Astrocyte (in vitro differentiated cells and primary cell): ENCODE data around the gene NDUFS2. TPM values are rescaled to one million over a fixed set of nuclear protein-coding genes. Genes with fewer than 3 reads are reported as not detected.

Source experiments
- DNase-seq: peaks from one replicate; pipeline ENCODE4 v3.0.0-alpha.2; 2010; ENCODE audit warnings: low read depth
- FAIRE-seq: peaks from 2 replicates; lab custom pipeline; 2011; peaks lifted over from hg19 to GRCh38; lab: Jason Lieb, UNC
- H2AFZ ChIP-seq: 2 replicates; pipeline ENCODE4 v1.6.0; 2012; ENCODE audit warnings: low read depth, low read length, inconsistent platforms
- H3K27ac ChIP-seq: 2 replicates; pipeline ENCODE4 v1.5.1; 2011; ENCODE audit warnings: low read depth, low read length, inconsistent platforms
- H3K27me3 ChIP-seq: 2 replicates; pipeline ENCODE4 v1.6.0; 2011; ENCODE audit warnings: low read length, inconsistent platforms; ENCODE audit not compliant: insufficient read depth
- H3K36me3 ChIP-seq: 2 replicates; pipeline ENCODE4 v1.5.1; 2011; ENCODE audit warnings: low read length, inconsistent platforms; ENCODE audit not compliant: insufficient read depth
- H3K4me1 ChIP-seq: 2 replicates; pipeline ENCODE4 v1.5.1; 2011; ENCODE audit warnings: low read length, inconsistent platforms; ENCODE audit not compliant: insufficient read depth
- H3K4me2 ChIP-seq: 2 replicates; pipeline ENCODE4 v1.6.0; 2012; ENCODE audit warnings: low read length, inconsistent platforms
- H3K4me3 ChIP-seq: 2 replicates; pipeline ENCODE4 v1.5.1; 2011; ENCODE audit warnings: low read depth, mild to moderate bottlenecking, low read length, inconsistent platforms; ENCODE audit not compliant: insufficient read depth
- H3K79me2 ChIP-seq: 2 replicates; pipeline ENCODE4 v1.6.0; 2012; ENCODE audit warnings: mild to moderate bottlenecking, low read length, inconsistent platforms; ENCODE audit not compliant: insufficient read depth
- H3K9ac ChIP-seq: 2 replicates; pipeline ENCODE4 v1.6.0; 2012; ENCODE audit warnings: mild to moderate bottlenecking, low read length, inconsistent platforms
- H3K9me3 ChIP-seq: 2 replicates; pipeline ENCODE4 v1.5.1; 2012; ENCODE audit warnings: low read depth, mild to moderate bottlenecking, low read length, inconsistent platforms; ENCODE audit not compliant: insufficient read depth
- H4K20me1 ChIP-seq: 2 replicates; pipeline ENCODE4 v1.6.0; 2012; ENCODE audit warnings: low read length, inconsistent platforms; ENCODE audit not compliant: insufficient read depth
- H3K27ac Mint-ChIP-seq: one replicate; pipeline ENCODE4 v1.8.0; 2021; ENCODE audit warnings: mild to moderate bottlenecking, mixed read lengths; ENCODE audit not compliant: unreplicated experiment
- H3K27me3 Mint-ChIP-seq: one replicate; pipeline ENCODE4 v1.8.0; 2021; ENCODE audit warnings: low read depth, mixed read lengths; ENCODE audit not compliant: unreplicated experiment
- H3K36me3 Mint-ChIP-seq: one replicate; pipeline ENCODE4 v1.8.0; 2021; ENCODE audit warnings: low read depth, mixed read lengths; ENCODE audit not compliant: unreplicated experiment
- H3K4me1 Mint-ChIP-seq: one replicate; pipeline ENCODE4 v1.8.0; 2021; ENCODE audit warnings: low read depth, mixed read lengths; ENCODE audit not compliant: unreplicated experiment
- H3K4me3 Mint-ChIP-seq: one replicate; pipeline ENCODE4 v1.8.0; 2021; ENCODE audit warnings: mild to moderate bottlenecking, moderate library complexity, mixed read lengths; ENCODE audit not compliant: unreplicated experiment
- H3K9me3 Mint-ChIP-seq: one replicate; pipeline ENCODE4 v1.8.0; 2021; ENCODE audit warnings: mild to moderate bottlenecking, mixed read lengths; ENCODE audit not compliant: unreplicated experiment
- EZH2 ChIP-seq: IDR thresholded peaks from 2 replicates; pipeline ENCODE4 v1.6.1; 2012; ENCODE audit warnings: mild to moderate bottlenecking, low read length, inconsistent platforms; ENCODE audit not compliant: insufficient read depth
- total RNA-seq: library from RNA; stranded (reverse); gene quantifications from 2 replicates; pipeline ENCODE4 v1.2.1, GENCODE V29; 2021
- TF ChIP-seq, protein P1 (sequence below): IDR thresholded peaks from 2 replicates; pipeline ENCODE4 v1.5.1; 2011; ENCODE audit warnings: low read depth, mild to moderate bottlenecking, inconsistent platforms, low read length, moderate library complexity; ENCODE audit not compliant: insufficient read depth

NDUFS2 gene
- total RNA-seq, 1 donor from 2014 or later: 59.9 TPM

- TF ChIP-seq, protein P1, sequence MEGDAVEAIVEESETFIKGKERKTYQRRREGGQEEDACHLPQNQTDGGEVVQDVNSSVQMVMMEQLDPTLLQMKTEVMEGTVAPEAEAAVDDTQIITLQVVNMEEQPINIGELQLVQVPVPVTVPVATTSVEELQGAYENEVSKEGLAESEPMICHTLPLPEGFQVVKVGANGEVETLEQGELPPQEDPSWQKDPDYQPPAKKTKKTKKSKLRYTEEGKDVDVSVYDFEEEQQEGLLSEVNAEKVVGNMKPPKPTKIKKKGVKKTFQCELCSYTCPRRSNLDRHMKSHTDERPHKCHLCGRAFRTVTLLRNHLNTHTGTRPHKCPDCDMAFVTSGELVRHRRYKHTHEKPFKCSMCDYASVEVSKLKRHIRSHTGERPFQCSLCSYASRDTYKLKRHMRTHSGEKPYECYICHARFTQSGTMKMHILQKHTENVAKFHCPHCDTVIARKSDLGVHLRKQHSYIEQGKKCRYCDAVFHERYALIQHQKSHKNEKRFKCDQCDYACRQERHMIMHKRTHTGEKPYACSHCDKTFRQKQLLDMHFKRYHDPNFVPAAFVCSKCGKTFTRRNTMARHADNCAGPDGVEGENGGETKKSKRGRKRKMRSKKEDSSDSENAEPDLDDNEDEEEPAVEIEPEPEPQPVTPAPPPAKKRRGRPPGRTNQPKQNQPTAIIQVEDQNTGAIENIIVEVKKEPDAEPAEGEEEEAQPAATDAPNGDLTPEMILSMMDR: no peak
- no peak for TF ChIP-seq EZH2
- no peaks in the 10 kb centered on the region for H3K9me3 ChIP-seq
- DNase-seq (no peak), FAIRE-seq (no peak)
- H3K4me3 ChIP-seq: no peak overlapping the region
- no peak overlapping the region for H2AFZ ChIP-seq
- peaks cover 21% of the 10 kb centered on the region for H4K20me1 ChIP-seq
- no peak overlapping the region for H3K27ac ChIP-seq
- no peak overlapping the region for H3K9ac ChIP-seq
- no peak overlapping the region for H3K4me2 ChIP-seq
- Mint-ChIP-seq H3K27me3 (no peaks in the 10 kb centered on the region), H3K36me3 (peaks cover 16% of the 10 kb centered on the region), H3K27ac (no peak overlapping the region), H3K9me3 (no peaks in the 10 kb centered on the region), H3K4me1 (peaks cover 7% of the 10 kb centered on the region), H3K4me3 (no peak overlapping the region)
- peaks cover 35% of the 10 kb centered on the region for H3K79me2 ChIP-seq
- peaks cover 13% of the 10 kb centered on the region for H3K4me1 ChIP-seq
- peaks cover 43% of the 10 kb centered on the region for H3K36me3 ChIP-seq
- no peaks in the 10 kb centered on the region for H3K27me3 ChIP-seq
These were observed 5.0 kb downstream of the NDUFS2 start for GRCh38 chr1:161207173-161207572.

- DNase-seq: peak; percentile 38
- no peak for TF ChIP-seq EZH2
- TF ChIP-seq, protein P1: peak; percentile 92
- H3K9me3 Mint-ChIP-seq: no peaks in the 10 kb centered on the region
- no peak overlapping the region for H3K9ac ChIP-seq
- peaks cover 6% of the 10 kb centered on the region for H3K4me1 ChIP-seq
- peaks cover 10% of the 10 kb centered on the region for H3K79me2 ChIP-seq
- H3K4me1 Mint-ChIP-seq: peaks cover 7% of the 10 kb centered on the region
- no peak overlapping the region for H3K4me3 ChIP-seq
- peak overlapping the region; percentile 10 for H3K27ac Mint-ChIP-seq
- H3K4me2 ChIP-seq: no peak overlapping the region
- H3K27me3 Mint-ChIP-seq: no peaks in the 10 kb centered on the region
- FAIRE-seq: no peak
- no peak overlapping the region for H3K4me3 Mint-ChIP-seq
- peaks cover 47% of the 10 kb centered on the region for H3K36me3 ChIP-seq
- H3K36me3 Mint-ChIP-seq: peaks cover 30% of the 10 kb centered on the region
- no peak overlapping the region for H2AFZ ChIP-seq
- H3K9me3 ChIP-seq: no peaks in the 10 kb centered on the region
- no peaks in the 10 kb centered on the region for H3K27me3 ChIP-seq
- peaks cover 21% of the 10 kb centered on the region for H4K20me1 ChIP-seq
- no peak overlapping the region for H3K27ac ChIP-seq
These were observed 7.7 kb downstream of the NDUFS2 start for GRCh38 chr1:161209790-161210409.

DNA sequence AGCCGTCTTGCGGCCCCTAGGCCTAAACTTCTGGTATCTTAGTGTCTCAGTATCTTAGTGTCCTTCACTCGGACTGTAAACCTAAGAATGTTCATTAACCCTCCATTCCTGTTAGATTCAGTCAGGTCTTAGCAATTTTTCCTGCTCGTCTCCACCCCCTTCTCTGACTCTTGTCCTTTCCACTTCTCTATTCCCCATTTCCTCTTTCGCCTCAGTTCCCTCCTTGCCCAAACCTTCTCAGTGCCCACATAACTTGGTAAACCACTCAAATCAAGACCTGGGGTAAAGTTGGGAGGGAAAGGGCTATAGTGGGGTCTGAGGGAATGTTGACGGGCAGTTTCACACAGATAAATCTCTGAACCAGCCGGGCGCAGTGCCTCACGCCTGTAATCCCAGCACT lies 12.2 kb downstream of the NDUFS2 start:
- peaks cover 20% of the 10 kb centered on the region for H3K4me1 Mint-ChIP-seq

More for the DNA sequence above, 12.2 kb downstream of the NDUFS2 start:
- Histone ChIP-seq H3K4me1 (peaks cover 14% of the 10 kb centered on the region), H3K4me2 (no peak overlapping the region), H2AFZ (no peak overlapping the region), H4K20me1 (peaks cover 11% of the 10 kb centered on the region), H3K79me2 (peaks cover 4% of the 10 kb centered on the region), H3K36me3 (peaks cover 32% of the 10 kb centered on the region), H3K27ac (no peak overlapping the region), H3K9me3 (no peaks in the 10 kb centered on the region), H3K9ac (no peak overlapping the region), H3K27me3 (no peaks in the 10 kb centered on the region), H3K4me3 (no peak overlapping the region)
- H3K36me3 Mint-ChIP-seq: peaks cover 31% of the 10 kb centered on the region
- no peak overlapping the region for H3K27ac Mint-ChIP-seq
- TF ChIP-seq, protein P1: no peak
- no peak for TF ChIP-seq EZH2
- H3K9me3 Mint-ChIP-seq: no peaks in the 10 kb centered on the region
- FAIRE-seq (no peak), DNase-seq (no peak)
- no peaks in the 10 kb centered on the region for H3K27me3 Mint-ChIP-seq
- no peak overlapping the region for H3K4me3 Mint-ChIP-seq
